ENCODE measurements around the gene TNS1.
"Not testable (repeated sequence)": the region's sequence is repeated elsewhere in the genome, so short reads cannot be mapped to it uniquely, and the experiment has no call there.

TNS1 gene

GRCh38 chr2:218039171-218039570 lies 36.4 kb upstream of the TNS1 start:
- Histone ChIP-seq H2AFZ (ENCODE audit: low read depth) (no peak overlapping the region), H4K20me1 (ENCODE audit: insufficient read depth) (no peaks in the 10 kb centered on the region), H3K27me3 (ENCODE audit: insufficient read depth, low read depth) (no peaks in the 10 kb centered on the region), H3K4me3 (IDR thresholded peaks at IDR 0.05; ENCODE audit: insufficient read depth, low read depth, low read length) (no peak overlapping the region), H3K4me1 (ENCODE audit: low read depth, poor library complexity, severe bottlenecking) (peaks cover 27% of the 10 kb centered on the region), H3K9ac (no peak overlapping the region), H3K36me3 (ENCODE audit: insufficient read depth) (no peaks in the 10 kb centered on the region), H3K4me2 (no peak overlapping the region), H3K27ac (no peak overlapping the region), H3K79me2 (ENCODE audit: insufficient read depth, low read depth) (no peaks in the 10 kb centered on the region)
- no peak for TF ChIP-seq CTCF (conservative IDR thresholded peaks at IDR 0.05; ENCODE audit: low read depth, low read length)

GRCh38 chr2:218036371-218036770 lies 33.6 kb upstream of the TNS1 start:
- no peak overlapping the region for H2AFZ ChIP-seq (ENCODE audit: low read depth)
- no peak overlapping the region for H3K9ac ChIP-seq
- no peaks in the 10 kb centered on the region for H3K27me3 ChIP-seq (ENCODE audit: insufficient read depth, low read depth)
- H3K79me2 ChIP-seq (ENCODE audit: insufficient read depth, low read depth): no peaks in the 10 kb centered on the region
- no peaks in the 10 kb centered on the region for H4K20me1 ChIP-seq (ENCODE audit: insufficient read depth)
- H3K4me2 ChIP-seq: no peak overlapping the region
- H3K27ac ChIP-seq: no peak overlapping the region
- H3K36me3 ChIP-seq (ENCODE audit: insufficient read depth): no peaks in the 10 kb centered on the region
- no peak overlapping the region for H3K4me3 ChIP-seq (IDR thresholded peaks at IDR 0.05; ENCODE audit: insufficient read depth, low read depth, low read length)
- TF ChIP-seq CTCF (conservative IDR thresholded peaks at IDR 0.05; ENCODE audit: low read depth, low read length): no peak
- peaks cover 20% of the 10 kb centered on the region for H3K4me1 ChIP-seq (ENCODE audit: low read depth, poor library complexity, severe bottlenecking)

- peaks cover 15% of the 10 kb centered on the region for H3K4me1 ChIP-seq (ENCODE audit: low read depth, poor library complexity, severe bottlenecking)
Observed at GRCh38 chr2:218035463-218036100, 32.8 kb upstream of the TNS1 start.

GRCh38 chr2:218034497-218035213 lies 31.9 kb upstream of the TNS1 start:
- Histone ChIP-seq H3K4me2 (peak overlapping the region; percentile 43), H3K9ac (peak overlapping the region; percentile 42; the same call in 1 of the 2 replicates), H3K4me1 (ENCODE audit: low read depth, poor library complexity, severe bottlenecking) (peaks cover 15% of the 10 kb centered on the region), H2AFZ (ENCODE audit: low read depth) (peak overlapping the region; percentile 96)
- not testable (repeated sequence) for H3K27me3 ChIP-seq (ENCODE audit: insufficient read depth, low read depth); H3K79me2 ChIP-seq (ENCODE audit: insufficient read depth, low read depth); H3K36me3 ChIP-seq (ENCODE audit: insufficient read depth); H3K4me3 ChIP-seq (IDR thresholded peaks at IDR 0.05; ENCODE audit: insufficient read depth, low read depth, low read length); H4K20me1 ChIP-seq (ENCODE audit: insufficient read depth); H3K27ac ChIP-seq
- TF ChIP-seq CTCF (conservative IDR thresholded peaks at IDR 0.05; ENCODE audit: low read depth, low read length): peak; percentile 71

More at GRCh38 chr2:218035463-218036100, 32.8 kb upstream of the TNS1 start:
- H3K27me3 ChIP-seq (ENCODE audit: insufficient read depth, low read depth): no peaks in the 10 kb centered on the region
- peak overlapping the region; percentile 43; the same call in 1 of the 2 replicates for H3K4me2 ChIP-seq
- TF ChIP-seq CTCF (conservative IDR thresholded peaks at IDR 0.05; ENCODE audit: low read depth, low read length): no peak
- H3K27ac ChIP-seq: no peak overlapping the region
- no peaks in the 10 kb centered on the region for H3K79me2 ChIP-seq (ENCODE audit: insufficient read depth, low read depth)
- no peak overlapping the region; the same call in 1 of the 2 replicates for H2AFZ ChIP-seq (ENCODE audit: low read depth)
- H3K9ac ChIP-seq: no peak overlapping the region; the same call in 1 of the 2 replicates
- no peak overlapping the region for H3K4me3 ChIP-seq (IDR thresholded peaks at IDR 0.05; ENCODE audit: insufficient read depth, low read depth, low read length)
- no peaks in the 10 kb centered on the region for H4K20me1 ChIP-seq (ENCODE audit: insufficient read depth)
- no peaks in the 10 kb centered on the region for H3K36me3 ChIP-seq (ENCODE audit: insufficient read depth)

All from KMS-11 (cell line).